ENCODE data around the gene KLHL22.

- TF ChIP-seq CREB1 (IDR thresholded peaks at IDR 0.05) (no peak), CREB1 (CRISPR knock-in tag; IDR thresholded peaks at IDR 0.05) (no peak), NCOR1 (IDR thresholded peaks at IDR 0.05; ENCODE audit: borderline replicate concordance, low read length) (no peak), ZBTB2 (CRISPR knock-in tag; IDR thresholded peaks at IDR 0.05; ENCODE audit: low read depth) (no peak), KDM4B (CRISPR knock-in tag; IDR thresholded peaks at IDR 0.05) (no peak), POLR2AphosphoS2 (IDR thresholded peaks at IDR 0.05; ENCODE audit: low read depth, low read length) (no peak), RAD21 (CRISPR knock-in tag; IDR thresholded peaks at IDR 0.05) (no peak)
These were observed 46.5 kb upstream of the KLHL22 start for GRCh38 chr22:20542055-20542454.

Data from HepG2 (cell line).